Tibial nerve (tissue), 4 donors: ENCODE measurements around the gene ERMP1. TPM values are rescaled to one million over a fixed set of nuclear protein-coding genes. Genes with fewer than 3 reads are reported as not detected.

Source experiments
- DNase-seq, 2 donors: peaks; one replicate each; pipeline ENCODE4 v3.0.0-alpha.2; 2019; ENCODE audit warnings: low spot score in 2 of 2
- H3K27ac ChIP-seq, 4 donors: fragments of 200-600 bp; sonication (generic) in 3 of 4; one replicate each; pipeline ENCODE4 v1.5.1; 2017 to 2019; ENCODE audit warnings: mild to moderate bottlenecking in 1 of 4
- H3K27me3 ChIP-seq, 2 donors: fragments of 200-600 bp; sonication (generic) in 1 of 2; one replicate each; pipeline versions ENCODE4 v1.5.1 to v1.6.0; 2017 to 2019
- H3K36me3 ChIP-seq, 3 donors: fragments of 200-600 bp; sonication (generic); one replicate each; pipeline ENCODE4 v1.5.1; 2018 to 2019
- H3K4me1 ChIP-seq, 4 donors: fragments of 200-600 bp; sonication (generic) in 3 of 4; one replicate each; pipeline ENCODE4 v1.5.1; 2017 to 2019
- H3K4me3 ChIP-seq, 4 donors: fragments of 200-600 bp; sonication (generic) in 3 of 4; one replicate each; pipeline ENCODE4 v1.5.1; 2017 to 2019; ENCODE audit warnings: mild to moderate bottlenecking in 1 of 4, moderate library complexity in 1 of 4
- H3K9me3 ChIP-seq, 4 donors: fragments of 200-600 bp; sonication (generic) in 3 of 4; one replicate each; pipeline ENCODE4 v1.5.1; 2017 to 2019
- EP300 ChIP-seq, 2 donors: sonication (generic); formaldehyde crosslinking; IDR thresholded peaks; one replicate each; pipeline ENCODE4 v1.6.1; 2017; ENCODE audit warnings: antibody characterized with exemption in 2 of 2, mild to moderate bottlenecking in 1 of 2
- POLR2A ChIP-seq, 2 donors: fragments of 450-650 bp; IDR thresholded peaks; one replicate each; pipeline ENCODE4 v1.6.1; 2017; ENCODE audit warnings: antibody characterized with exemption in 2 of 2, mild to moderate bottlenecking in 2 of 2, moderate library complexity in 2 of 2
- WGBS, 2 donors: methylation state at CpG; one replicate each; pipeline ENCODE4 v1.1.5; 2018; 5-methylcytosine and 5-hydroxymethylcytosine counted together
- total RNA-seq, 4 donors: library from RNA; depleted of rRNA; stranded (reverse); fragments of >200 nt; gene quantifications; one replicate each; pipeline ENCODE4 v1.1.0, GENCODE V29; 2016
- TF ChIP-seq, protein P1 (sequence below), 5 experiments: fragments of 200-600 bp in 3 of 5; fragments of 450-650 bp in 2 of 5; sonication (generic) in 3 of 5; IDR thresholded peaks; one replicate each; pipeline ENCODE4 v1.5.1; 2016 to 2019; ENCODE audit warnings: antibody characterized with exemption in 5 of 5, mild to moderate bottlenecking in 3 of 5, moderate library complexity in 2 of 5

The ERMP1 gene
- total RNA-seq, 4 donors from 2014 or later = 11.1 to 17.5 (median 13.6) TPM

DNA sequence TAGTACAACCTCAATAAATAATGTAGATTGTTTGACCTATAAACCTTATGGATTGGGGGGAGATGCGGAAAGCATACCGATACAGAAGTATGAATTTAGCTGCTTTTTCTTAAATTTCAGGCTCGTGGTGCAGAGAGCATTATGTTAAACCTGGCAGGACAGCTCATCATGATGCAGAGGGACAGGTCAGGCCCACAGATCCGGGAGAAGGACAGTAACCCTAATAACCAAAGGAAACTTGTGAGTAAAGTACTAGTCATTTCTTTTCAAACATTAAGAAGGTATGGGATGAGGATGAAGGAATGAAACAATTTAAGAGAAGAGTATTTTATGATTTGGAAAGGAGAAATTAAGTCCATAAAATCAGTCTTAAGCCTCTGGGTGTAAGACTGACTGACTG is 70.5 kb downstream of the ERMP1 start:
- no peak for DNase-seq
- Histone ChIP-seq H3K27me3 (no peaks in the 10 kb centered on the region), H3K9me3 (no peaks in the 10 kb centered on the region), H3K36me3 (peaks cover 0 to 100% (median 0%) of the 10 kb centered on the region in 3 donors), H3K4me1 (no peaks in the 10 kb centered on the region), H3K4me3 (no peak overlapping the region), H3K27ac (no peak overlapping the region)
- 93 to 94% methylated on average over 4 of the region's 4 CpGs for WGBS, 2 donors
- TF ChIP-seq POLR2A (IDR thresholded peaks at IDR 0.05) = no peak
- TF ChIP-seq, protein P1, sequence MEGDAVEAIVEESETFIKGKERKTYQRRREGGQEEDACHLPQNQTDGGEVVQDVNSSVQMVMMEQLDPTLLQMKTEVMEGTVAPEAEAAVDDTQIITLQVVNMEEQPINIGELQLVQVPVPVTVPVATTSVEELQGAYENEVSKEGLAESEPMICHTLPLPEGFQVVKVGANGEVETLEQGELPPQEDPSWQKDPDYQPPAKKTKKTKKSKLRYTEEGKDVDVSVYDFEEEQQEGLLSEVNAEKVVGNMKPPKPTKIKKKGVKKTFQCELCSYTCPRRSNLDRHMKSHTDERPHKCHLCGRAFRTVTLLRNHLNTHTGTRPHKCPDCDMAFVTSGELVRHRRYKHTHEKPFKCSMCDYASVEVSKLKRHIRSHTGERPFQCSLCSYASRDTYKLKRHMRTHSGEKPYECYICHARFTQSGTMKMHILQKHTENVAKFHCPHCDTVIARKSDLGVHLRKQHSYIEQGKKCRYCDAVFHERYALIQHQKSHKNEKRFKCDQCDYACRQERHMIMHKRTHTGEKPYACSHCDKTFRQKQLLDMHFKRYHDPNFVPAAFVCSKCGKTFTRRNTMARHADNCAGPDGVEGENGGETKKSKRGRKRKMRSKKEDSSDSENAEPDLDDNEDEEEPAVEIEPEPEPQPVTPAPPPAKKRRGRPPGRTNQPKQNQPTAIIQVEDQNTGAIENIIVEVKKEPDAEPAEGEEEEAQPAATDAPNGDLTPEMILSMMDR (IDR thresholded peaks at IDR 0.05) = no peak
- no peak for TF ChIP-seq EP300 (IDR thresholded peaks at IDR 0.05)

DNA sequence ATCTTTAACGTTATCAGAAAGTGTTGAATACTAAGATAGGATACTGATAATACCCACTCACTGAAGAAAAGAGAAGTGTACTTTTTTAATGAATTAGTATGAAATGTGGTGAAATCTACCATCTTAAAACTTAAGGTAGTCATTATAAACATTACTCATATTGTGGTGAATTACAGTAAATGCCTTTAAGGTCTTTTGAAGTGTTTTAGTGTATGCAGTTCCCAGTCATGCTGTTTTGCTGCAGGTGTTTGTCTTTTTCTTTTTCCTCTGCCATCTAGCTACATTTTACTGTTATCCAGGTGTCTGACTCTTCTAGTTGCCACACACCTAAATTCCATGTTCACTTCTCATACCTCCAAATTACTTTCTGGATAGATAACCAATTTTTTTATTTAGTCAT is 72.6 kb downstream of the ERMP1 start:
- no peak for DNase-seq
- peaks cover 0 to 98% (median 0%) of the 10 kb centered on the region in 3 donors for H3K36me3 ChIP-seq
- H3K4me3 ChIP-seq = no peak overlapping the region
- TF ChIP-seq, protein P1 (IDR thresholded peaks at IDR 0.05) = no peak
- TF ChIP-seq POLR2A (IDR thresholded peaks at IDR 0.05) (no peak), EP300 (IDR thresholded peaks at IDR 0.05) (no peak)
- H3K27me3 ChIP-seq = no peaks in the 10 kb centered on the region
- no peak overlapping the region for H3K27ac ChIP-seq
- H3K9me3 ChIP-seq = no peaks in the 10 kb centered on the region
- H3K4me1 ChIP-seq = no peaks in the 10 kb centered on the region
- 90 to 95% methylated on average over 1 of the region's 1 CpG for WGBS, 2 donors

DNA sequence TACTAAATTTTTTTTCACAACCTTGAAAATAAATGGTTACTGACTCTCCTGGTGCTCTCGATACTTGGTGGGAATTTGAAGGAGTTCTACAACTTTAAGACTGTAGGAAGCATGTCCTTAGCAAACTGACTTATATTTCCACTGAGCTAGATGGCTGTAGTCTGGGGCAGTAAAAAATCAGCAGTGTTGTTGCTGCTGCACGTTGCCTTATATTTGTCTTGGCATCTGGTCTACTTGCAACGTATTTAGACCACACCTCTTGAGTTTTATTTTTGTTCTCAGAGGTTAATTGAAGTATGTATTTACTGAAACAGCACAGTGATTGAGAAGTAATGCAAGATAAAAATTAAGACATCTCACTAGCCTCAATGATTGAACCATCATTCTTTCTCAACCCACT is 76.3 kb downstream of the ERMP1 start:
- TF ChIP-seq, protein P1 (IDR thresholded peaks at IDR 0.05) = no peak
- TF ChIP-seq POLR2A (IDR thresholded peaks at IDR 0.05) (no peak), EP300 (IDR thresholded peaks at IDR 0.05) (no peak)
- Histone ChIP-seq H3K36me3 (peaks cover 0 to 67% (median 0%) of the 10 kb centered on the region in 3 donors), H3K4me3 (no peak overlapping the region), H3K4me1 (no peaks in the 10 kb centered on the region), H3K9me3 (no peaks in the 10 kb centered on the region), H3K27me3 (no peaks in the 10 kb centered on the region), H3K27ac (no peak overlapping the region)
- DNase-seq = no peak
- WGBS, 2 donors = 68 to 69% methylated on average over 3 of the region's 3 CpGs

DNA sequence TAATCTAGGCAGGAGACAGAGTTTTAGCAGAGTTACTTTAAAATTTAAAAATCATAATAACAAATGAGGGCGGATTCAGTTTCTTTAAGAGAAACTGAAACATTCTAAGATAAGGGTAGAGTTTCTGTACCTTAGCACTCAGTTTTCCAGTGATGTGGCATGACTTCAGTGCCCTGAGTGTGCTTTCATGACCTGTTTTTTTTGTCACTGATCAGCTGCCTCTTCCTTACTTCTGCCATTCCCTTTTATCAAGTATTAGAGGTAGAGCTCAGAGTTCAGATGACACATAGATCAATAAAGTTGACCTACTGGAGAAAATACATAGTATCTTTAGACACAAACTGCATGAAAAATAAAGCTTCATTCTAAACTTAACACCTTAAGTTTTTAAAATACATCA is 82.3 kb downstream of the ERMP1 start:
- no peak for DNase-seq
- Histone ChIP-seq H3K27me3 (no peaks in the 10 kb centered on the region), H3K27ac (no peak overlapping the region), H3K9me3 (no peaks in the 10 kb centered on the region), H3K36me3 (peaks cover 0 to 65% (median 0%) of the 10 kb centered on the region in 3 donors), H3K4me3 (no peak overlapping the region), H3K4me1 (no peaks in the 10 kb centered on the region)
- no peak for TF ChIP-seq EP300 (IDR thresholded peaks at IDR 0.05)
- TF ChIP-seq POLR2A (IDR thresholded peaks at IDR 0.05) = no peak
- TF ChIP-seq, protein P1 (IDR thresholded peaks at IDR 0.05) = no peak
- 97% methylated on average over 1 of the region's 1 CpG for WGBS, 2 donors

DNA sequence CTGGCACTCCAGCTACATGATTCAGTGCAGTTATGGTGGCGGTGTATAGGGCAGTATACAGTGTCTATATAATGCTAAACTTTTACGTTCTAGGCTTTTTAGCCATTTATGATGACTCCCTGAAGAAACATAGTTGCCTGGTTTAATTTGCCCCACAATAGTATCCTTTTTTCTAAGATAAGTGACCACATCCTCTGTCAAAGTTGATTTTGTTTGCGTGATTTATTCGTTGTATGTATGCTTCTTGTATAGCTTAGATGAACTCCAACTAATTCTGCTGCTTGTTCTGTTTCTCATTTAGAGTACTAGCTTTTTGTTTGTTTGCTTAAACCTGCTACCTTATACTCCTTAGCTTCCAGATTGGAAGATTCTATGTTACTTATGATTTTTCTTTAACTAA is 83.6 kb downstream of the ERMP1 start:
- no peak for DNase-seq
- Histone ChIP-seq H3K4me1 (no peaks in the 10 kb centered on the region), H3K9me3 (no peaks in the 10 kb centered on the region), H3K27me3 (no peaks in the 10 kb centered on the region), H3K27ac (no peak overlapping the region), H3K4me3 (no peak overlapping the region), H3K36me3 (peaks cover 0 to 70% (median 0%) of the 10 kb centered on the region in 3 donors)
- WGBS, 2 donors = 85 to 87% methylated on average over 4 of the region's 4 CpGs
- TF ChIP-seq POLR2A (IDR thresholded peaks at IDR 0.05) = no peak

DNA sequence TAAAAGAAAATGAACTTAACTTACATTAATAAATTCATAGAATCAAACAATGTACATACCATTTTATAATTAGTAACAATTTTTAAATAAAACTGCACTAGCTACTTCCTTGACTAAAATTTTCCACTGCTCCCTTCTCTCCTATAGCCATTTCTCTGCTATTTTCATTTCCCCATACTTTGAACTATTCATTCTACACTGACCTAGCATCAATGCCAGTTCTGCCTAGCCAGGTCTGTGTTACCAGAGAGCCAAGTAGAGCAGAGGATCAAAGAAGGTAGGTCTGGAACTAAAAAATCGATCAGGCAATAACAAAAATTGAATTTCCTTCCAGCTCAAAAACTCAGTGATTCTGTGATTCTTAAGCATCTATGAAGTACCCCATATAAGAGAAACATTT is 84.5 kb downstream of the ERMP1 start:
- H3K36me3 ChIP-seq = peaks cover 0 to 77% (median 0%) of the 10 kb centered on the region in 3 donors
- H3K27me3 ChIP-seq = no peaks in the 10 kb centered on the region
- 100% methylated on average over 1 of the region's 1 CpG for WGBS, 2 donors
- no peak for TF ChIP-seq POLR2A (IDR thresholded peaks at IDR 0.05)
- no peak overlapping the region for H3K4me3 ChIP-seq
- H3K27ac ChIP-seq = no peak overlapping the region
- no peak for DNase-seq
- H3K4me1 ChIP-seq = no peaks in the 10 kb centered on the region
- H3K9me3 ChIP-seq = no peaks in the 10 kb centered on the region
